Activated CD4-positive, CD25-positive, alpha-beta regulatory T cell treated with anti-CD3 and anti-CD28 coated beads, Interleukin-2, amount 50 U/mL, for 16 hours (primary cell): ENCODE measurements around the gene SLCO2B1.
"Not testable (repeated sequence)": the region's sequence is repeated elsewhere in the genome, so short reads cannot be mapped to it uniquely, and the experiment has no call there.

Experiments used
- DNase-seq: peaks from one replicate; pipeline ENCODE4 v3.0.0-alpha.2; 2020; ENCODE audit warnings: low read depth, low spot score

SLCO2B1 gene

DNA sequence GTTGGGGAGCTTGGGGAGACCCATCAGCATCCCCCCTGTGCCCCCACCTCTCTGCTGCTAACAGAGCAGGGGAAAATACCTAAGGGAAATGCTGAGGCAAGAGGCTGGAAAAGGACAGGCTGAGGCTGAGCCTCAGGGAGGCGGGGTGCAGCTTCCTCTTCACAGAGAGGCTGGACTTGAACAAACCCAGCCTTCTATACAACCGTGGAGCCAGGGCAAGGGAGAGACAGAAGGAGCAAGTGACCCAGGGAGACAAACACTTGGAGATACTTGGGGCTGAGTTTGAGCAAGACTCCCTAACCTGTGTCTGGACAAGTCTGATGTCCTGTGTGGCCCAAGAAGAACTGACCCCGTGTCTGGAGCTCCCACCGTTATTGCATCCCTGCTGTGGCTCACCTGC is at the start of gene SLCO2B1:
Gene SLCO2B1, plus strand, starts transcription at position 229 of the 400 bp plus-strand sequence. CDS start 275 bp downstream, outside the sequence.
- DNase-seq: no peak

DNA sequence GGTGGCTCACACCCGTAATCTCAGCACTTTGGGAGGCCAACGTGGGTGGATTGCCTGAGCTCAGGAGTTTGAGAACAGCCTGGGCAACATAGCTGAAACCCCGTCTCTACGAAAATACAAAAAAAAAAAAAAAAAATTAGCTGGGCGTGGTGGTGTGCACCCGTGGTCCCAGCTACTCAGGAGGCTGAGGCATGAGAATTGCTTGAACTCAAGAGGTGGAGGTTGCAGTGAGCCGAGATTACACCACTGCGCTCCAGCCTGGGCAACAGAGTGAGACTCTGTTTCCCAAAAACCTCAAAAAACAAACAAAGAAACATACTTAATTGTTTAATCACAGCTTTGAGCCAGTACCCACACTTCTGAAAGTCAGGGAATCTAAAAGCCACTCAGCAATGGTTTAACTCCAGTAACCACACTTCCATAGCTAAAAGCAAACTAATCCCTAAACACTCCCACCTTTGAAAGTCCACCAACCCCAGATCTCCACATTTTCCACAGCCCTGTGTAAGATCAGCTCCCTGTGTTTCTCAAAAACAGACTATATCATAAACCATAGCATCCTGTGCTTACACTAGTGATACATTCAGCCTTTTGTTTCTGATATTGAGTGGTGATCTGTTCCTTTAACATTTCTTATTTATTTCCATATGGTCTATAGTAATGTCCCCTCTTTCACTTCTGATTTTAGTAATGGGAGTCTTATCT is 49.3 kb upstream of the SLCO2B1 start:
- no peak for DNase-seq

- no peak for DNase-seq
Measured at GRCh38 chr11:75103380-75104026, 47.4 kb upstream of the SLCO2B1 start.

- DNase-seq: no peak
Measured at GRCh38 chr11:75105462-75105925, 45.4 kb upstream of the SLCO2B1 start.

- not testable (repeated sequence) for DNase-seq
Measured at GRCh38 chr11:75105967-75106681, 44.8 kb upstream of the SLCO2B1 start.

DNA sequence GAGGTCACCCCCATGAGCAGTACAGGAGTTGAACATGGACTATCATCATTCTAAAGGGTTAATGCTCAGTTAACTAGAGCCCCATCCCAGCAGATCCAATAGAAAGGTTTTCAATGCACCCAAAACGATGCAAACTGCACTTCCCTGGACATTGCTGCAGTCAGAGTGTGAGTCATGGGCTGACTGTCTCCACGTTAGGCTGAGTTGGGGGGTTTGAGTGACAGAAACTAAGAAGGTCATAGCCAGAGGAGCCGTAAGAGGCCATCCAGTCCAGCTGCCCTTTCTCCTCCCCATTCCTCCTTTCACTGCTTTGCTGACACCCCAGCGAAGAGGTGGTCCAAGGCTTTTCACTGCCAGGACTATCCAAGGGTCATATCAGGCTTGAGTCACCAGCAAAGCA is 43.7 kb upstream of the SLCO2B1 start:
- DNase-seq: no peak

DNA sequence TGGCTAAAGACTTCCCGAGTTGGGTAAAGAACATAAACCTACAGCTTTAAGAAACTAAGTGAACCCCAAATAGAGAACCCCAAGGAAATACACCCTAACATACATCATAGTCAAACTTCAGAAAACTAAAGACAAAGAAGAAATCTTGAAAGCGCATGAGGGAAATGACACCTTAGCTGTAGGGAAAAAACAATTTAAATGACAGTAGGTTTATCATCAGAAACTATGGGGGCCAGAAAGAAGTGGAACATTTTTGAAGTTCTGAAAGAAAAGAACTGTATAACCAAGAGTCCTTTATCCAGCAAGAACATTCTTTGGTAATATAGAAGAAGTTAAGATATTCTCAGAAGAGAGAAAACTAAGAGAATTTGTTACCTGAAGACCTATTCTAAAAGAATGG is 38.7 kb upstream of the SLCO2B1 start:
- DNase-seq: no peak

DNA sequence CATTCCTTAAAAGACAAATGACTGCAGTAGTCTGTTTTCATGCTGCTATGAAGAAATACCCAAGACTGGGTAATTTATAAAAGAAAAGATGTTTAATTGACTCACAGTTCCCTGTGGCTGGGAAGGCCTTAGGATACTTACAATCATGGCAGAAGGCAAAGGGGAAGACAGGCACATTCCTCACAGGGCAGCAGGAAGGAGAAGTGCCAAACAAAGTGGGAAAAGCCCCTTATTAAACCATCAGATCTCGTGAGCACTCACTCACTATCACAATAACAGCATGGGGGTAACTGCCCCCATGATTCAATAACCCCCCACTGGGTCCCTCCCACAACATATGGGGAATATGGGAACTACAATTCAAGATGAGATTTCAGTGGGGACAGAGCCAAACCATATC is 37.9 kb upstream of the SLCO2B1 start:
- no peak for DNase-seq

GRCh38 chr11:75114465-75114864 is 36.4 kb upstream of the SLCO2B1 start:
- no peak for DNase-seq

GRCh38 chr11:75118577-75118976 is 32.3 kb upstream of the SLCO2B1 start:
- DNase-seq: no peak

- no peak for DNase-seq
Measured at GRCh38 chr11:75126564-75126963, 24.3 kb upstream of the SLCO2B1 start.

GRCh38 chr11:75132080-75132479 is 18.8 kb upstream of the SLCO2B1 start:
- no peak for DNase-seq

DNA sequence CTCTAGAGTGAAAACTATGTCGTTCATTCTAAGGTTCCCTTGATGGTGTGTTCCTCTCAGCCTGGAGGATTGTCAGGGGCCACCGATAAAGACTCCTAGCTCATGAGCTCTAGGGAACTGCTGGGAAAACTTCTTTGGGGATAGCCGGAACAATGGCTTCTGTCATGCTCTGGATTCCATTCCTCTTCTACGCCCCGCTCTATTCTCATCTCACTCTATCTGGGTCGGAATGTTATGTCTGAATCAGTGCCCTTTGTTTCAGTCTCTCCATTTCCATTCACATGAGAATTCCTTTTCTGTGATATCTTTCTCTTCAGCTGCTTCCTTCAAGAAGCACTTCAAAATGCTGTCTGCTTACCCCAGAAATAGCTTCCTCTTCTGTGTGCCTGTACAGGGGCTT is 16.9 kb upstream of the SLCO2B1 start:
- no peak for DNase-seq

- DNase-seq: no peak
Measured at GRCh38 chr11:75135021-75135650, 15.8 kb upstream of the SLCO2B1 start.

- no peak for DNase-seq
Measured at GRCh38 chr11:75135651-75136050, 15.3 kb upstream of the SLCO2B1 start.

- DNase-seq: peak; percentile 69
Measured at GRCh38 chr11:75140269-75141138, 10.4 kb upstream of the SLCO2B1 start.

GRCh38 chr11:75141166-75141565 is 9.7 kb upstream of the SLCO2B1 start:
- DNase-seq: no peak

DNA sequence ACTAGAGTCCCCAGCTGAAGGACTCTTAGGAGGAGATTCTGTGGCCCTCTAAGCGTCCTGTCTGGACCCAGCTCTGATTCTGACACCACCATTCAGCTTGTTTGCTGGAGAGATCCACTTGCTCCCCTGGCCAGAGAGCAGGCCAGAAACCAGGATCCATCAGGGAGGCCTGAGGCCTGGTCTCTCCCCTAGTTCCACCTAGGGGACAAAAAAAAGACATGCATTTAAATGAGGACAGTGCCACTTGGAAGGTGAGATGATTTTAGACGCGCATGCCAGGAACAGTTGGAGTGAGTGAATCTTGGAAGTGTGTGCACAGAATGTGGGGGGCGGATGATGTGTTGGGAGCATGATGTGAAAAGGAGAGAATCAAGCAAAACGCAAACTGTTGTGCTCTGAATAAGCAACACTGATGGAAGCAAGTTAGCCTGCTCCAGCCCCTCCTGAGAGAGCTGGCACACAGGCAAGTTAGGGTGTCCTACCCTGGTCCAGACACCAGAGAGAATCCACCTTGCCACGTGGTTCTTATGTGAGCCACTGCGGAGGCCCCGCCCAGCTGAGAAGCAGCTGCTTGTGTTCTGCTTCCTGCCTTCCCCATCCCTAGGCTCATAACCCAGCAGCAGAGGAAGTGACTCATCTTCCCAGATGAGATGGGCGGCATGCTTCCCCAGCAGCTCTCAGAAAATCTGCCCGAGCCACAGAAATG is 8.0 kb upstream of the SLCO2B1 start:
- peak; percentile 39 for DNase-seq

DNA sequence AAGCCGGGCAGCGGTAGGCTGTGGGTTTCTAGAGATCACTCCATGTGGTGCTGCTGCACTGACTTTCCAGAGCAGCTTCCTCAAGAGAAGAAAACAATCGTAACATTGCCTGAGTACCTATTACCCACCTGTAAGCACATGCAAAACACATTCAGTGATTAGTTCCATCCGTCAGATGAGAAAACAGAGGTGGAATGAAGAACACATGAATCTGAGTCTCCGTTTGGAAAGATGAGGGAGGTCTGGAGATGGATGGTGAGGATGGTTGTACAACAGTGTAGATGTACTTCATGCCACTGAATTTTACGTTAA is 7.5 kb upstream of the SLCO2B1 start:
- DNase-seq: no peak

GRCh38 chr11:75144716-75145014 is 6.2 kb upstream of the SLCO2B1 start:
- DNase-seq: no peak
